GM19324 (cell line): ENCODE data around the gene SLC1A7.

Experiments
- ATAC-seq: cut with Tn5 transposase; IDR thresholded peaks from one replicate; pipeline ENCODE4 v1.9.1; 2021; ENCODE audit warnings: mild to moderate bottlenecking, moderate library complexity; ENCODE audit not compliant: unreplicated experiment, low FRiP score

Gene SLC1A7

GRCh38 chr1:53078333-53079101 lies 63.9 kb downstream of the SLC1A7 start:
- ATAC-seq = no peak

GRCh38 chr1:53077599-53077965 lies 64.9 kb downstream of the SLC1A7 start:
- ATAC-seq = no peak

GRCh38 chr1:53076721-53077598 lies 65.5 kb downstream of the SLC1A7 start:
- ATAC-seq = no peak

- no peak for ATAC-seq
Measured at GRCh38 chr1:53076165-53076564, 66.3 kb downstream of the SLC1A7 start.

- no peak for ATAC-seq
Measured at GRCh38 chr1:53075761-53076163, 66.7 kb downstream of the SLC1A7 start.

GRCh38 chr1:53075206-53075605 lies 67.2 kb downstream of the SLC1A7 start:
- no peak for ATAC-seq

GRCh38 chr1:53074313-53075154 lies 67.9 kb downstream of the SLC1A7 start:
- no peak for ATAC-seq

GRCh38 chr1:53073868-53074311 lies 68.5 kb downstream of the SLC1A7 start:
- ATAC-seq = no peak

- no peak for ATAC-seq
Measured at GRCh38 chr1:53073287-53073686, 69.2 kb downstream of the SLC1A7 start.

- no peak for ATAC-seq
Measured at GRCh38 chr1:53071915-53072314, 70.5 kb downstream of the SLC1A7 start.

GRCh38 chr1:53071167-53071865 lies 71.1 kb downstream of the SLC1A7 start:
- no peak for ATAC-seq

- no peak for ATAC-seq
Measured at GRCh38 chr1:53070621-53071020, 71.8 kb downstream of the SLC1A7 start.

- ATAC-seq = no peak
Measured at GRCh38 chr1:53069663-53070327, 72.6 kb downstream of the SLC1A7 start.

GRCh38 chr1:53069265-53069662 lies 73.2 kb downstream of the SLC1A7 start:
- no peak for ATAC-seq

GRCh38 chr1:53068314-53069099 lies 73.9 kb downstream of the SLC1A7 start:
- ATAC-seq = no peak

- no peak for ATAC-seq
Measured at GRCh38 chr1:53067886-53068285, 74.6 kb downstream of the SLC1A7 start.

GRCh38 chr1:53066891-53067738 lies 75.3 kb downstream of the SLC1A7 start:
- ATAC-seq = no peak

- ATAC-seq = no peak
Measured at GRCh38 chr1:53066488-53066887, 76.0 kb downstream of the SLC1A7 start.
